HG03135 (cell line): Measurements from ENCODE around the gene HSDL1.

ENCODE experiments used
- ATAC-seq: cut with Tn5 transposase; IDR thresholded peaks from one replicate; pipeline ENCODE4 v1.9.1; 2021; ENCODE audit warnings: mild to moderate bottlenecking, moderate library complexity; ENCODE audit not compliant: unreplicated experiment

HSDL1 gene

GRCh38 chr16:84176192-84177053, 31.4 kb upstream of the HSDL1 start:
- ATAC-seq = no peak

GRCh38 chr16:84175350-84176081, 30.5 kb upstream of the HSDL1 start:
- ATAC-seq = peak; percentile 84

- ATAC-seq = no peak
Measured at GRCh38 chr16:84174396-84174795, 29.4 kb upstream of the HSDL1 start.

- ATAC-seq = no peak
Measured at GRCh38 chr16:84169765-84170310, 24.9 kb upstream of the HSDL1 start.

GRCh38 chr16:84166796-84167695, 22.1 kb upstream of the HSDL1 start:
- no peak for ATAC-seq

- ATAC-seq = no peak
Measured at GRCh38 chr16:84165746-84166145, 20.8 kb upstream of the HSDL1 start.

- ATAC-seq = no peak
Measured at GRCh38 chr16:84161801-84162200, 16.8 kb upstream of the HSDL1 start.

- ATAC-seq = no peak
Measured at GRCh38 chr16:84161037-84161436, 16.1 kb upstream of the HSDL1 start.

- ATAC-seq = no peak
Measured at GRCh38 chr16:84159800-84160199, 14.8 kb upstream of the HSDL1 start.

GRCh38 chr16:84159007-84159406, 14.0 kb upstream of the HSDL1 start:
- no peak for ATAC-seq

- no peak for ATAC-seq
Measured at GRCh38 chr16:84156342-84156784, 11.4 kb upstream of the HSDL1 start.

GRCh38 chr16:84155771-84156170, 10.8 kb upstream of the HSDL1 start:
- no peak for ATAC-seq

- no peak for ATAC-seq
Measured at GRCh38 chr16:84155226-84155625, 10.2 kb upstream of the HSDL1 start.

GRCh38 chr16:84153660-84154214, 8.8 kb upstream of the HSDL1 start:
- no peak for ATAC-seq

GRCh38 chr16:84150926-84151325, 5.9 kb upstream of the HSDL1 start:
- ATAC-seq = no peak

GRCh38 chr16:84144209-84144858, 643 bp downstream of the HSDL1 start:
- no peak for ATAC-seq

GRCh38 chr16:84143784-84144199, 1.2 kb downstream of the HSDL1 start:
- ATAC-seq = no peak

GRCh38 chr16:84143081-84143480, 1.9 kb downstream of the HSDL1 start:
- ATAC-seq = no peak

- ATAC-seq = no peak
Measured at GRCh38 chr16:84141143-84141670, 3.8 kb downstream of the HSDL1 start.
